SK-N-MC (cell line): ENCODE measurements around the gene SMIM29.
A peak's percentile ranks its signal among the peaks of the same experiment; 100 is the strongest.

Source experiments
- DNase-seq: peaks from one replicate; pipeline ENCODE4 v3.0.0-alpha.2; 2011; ENCODE audit warnings: low read depth, low spot score
- H3K27ac ChIP-seq: fragments of 200-600 bp; sonication (generic); 2 replicates; pipeline ENCODE4 v1.5.1; 2016; ENCODE audit warnings: mixed run types
- H3K36me3 ChIP-seq: fragments of 200-600 bp; sonication (generic); 2 replicates; pipeline ENCODE4 v1.6.1; 2017; ENCODE audit warnings: antibody characterized with exemption, low read length, mixed read lengths; ENCODE audit not compliant: insufficient read depth
- H3K4me3 ChIP-seq: fragments of 200-600 bp; sonication (generic); 2 replicates; pipeline ENCODE4 v1.5.1; 2016
- H3K9ac ChIP-seq: fragments of 200-600 bp; sonication (generic); 2 replicates; pipeline ENCODE4 v1.8.0; 2017; ENCODE audit warnings: mixed run types, mixed read lengths; ENCODE audit not compliant: insufficient read length
- H3K9me3 ChIP-seq: fragments of 200-600 bp; sonication (generic); 2 replicates; pipeline ENCODE4 v1.6.1; 2017; ENCODE audit warnings: low read depth, mild to moderate bottlenecking, antibody characterized with exemption, low read length, moderate library complexity, mixed read lengths
- EZH2 ChIP-seq: fragments of 200-600 bp; sonication (generic); IDR thresholded peaks from one replicate; pipeline ENCODE4 v1.6.1; 2017; ENCODE audit warnings: antibody characterized with exemption
- FOXP2 ChIP-seq: optimal IDR thresholded peaks from 2 replicates; pipeline ENCODE3; 2011; ENCODE audit warnings: mild to moderate bottlenecking, moderate library complexity; ENCODE audit not compliant: insufficient read depth; ENCODE audit errors: extremely low read length, control extremely low read depth
- POLR2AphosphoS5 ChIP-seq: IDR thresholded peaks from 2 replicates; pipeline ENCODE4 v1.6.1; 2012; ENCODE audit warnings: mild to moderate bottlenecking, low read depth, low read length, borderline replicate concordance

Gene SMIM29

DNA sequence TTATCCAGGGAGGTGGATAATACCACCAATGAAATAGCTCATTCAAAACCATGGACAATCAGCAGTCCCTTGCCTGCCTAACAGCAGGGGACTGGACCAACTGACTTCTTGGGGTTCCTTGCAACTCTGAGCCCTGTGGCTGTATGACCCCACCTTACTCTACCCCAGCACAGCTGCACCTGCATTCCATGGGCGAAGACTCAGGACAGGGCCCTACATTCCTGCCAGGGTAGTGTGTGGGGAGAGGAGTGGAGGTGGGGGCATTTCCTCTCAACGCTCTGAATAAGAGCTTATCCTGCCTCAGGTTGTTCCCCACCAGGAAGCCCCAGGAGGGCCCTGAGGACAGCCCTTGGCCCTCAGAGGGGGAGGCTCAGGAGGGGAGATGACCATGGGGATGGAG is 42.9 kb downstream of the SMIM29 start:
- no peak overlapping the region for H3K4me3 ChIP-seq
- no peak for TF ChIP-seq FOXP2
- TF ChIP-seq EZH2: no peak
- TF ChIP-seq POLR2AphosphoS5: no peak
- H3K9ac ChIP-seq: no peak overlapping the region

GRCh38 chr6:34205466-34205865 is 43.3 kb downstream of the SMIM29 start:
- Histone ChIP-seq H3K27ac (no peak overlapping the region), H3K4me3 (no peak overlapping the region), H3K9me3 (no peaks in the 10 kb centered on the region), H3K9ac (no peak overlapping the region), H3K36me3 (no peaks in the 10 kb centered on the region)
- TF ChIP-seq FOXP2 (no peak), POLR2AphosphoS5 (no peak), EZH2 (no peak)
- no peak for DNase-seq

More for the DNA sequence above, 42.9 kb downstream of the SMIM29 start:
- DNase-seq: no peak
- Histone ChIP-seq H3K27ac (no peak overlapping the region), H3K36me3 (no peaks in the 10 kb centered on the region), H3K9me3 (no peaks in the 10 kb centered on the region)

DNA sequence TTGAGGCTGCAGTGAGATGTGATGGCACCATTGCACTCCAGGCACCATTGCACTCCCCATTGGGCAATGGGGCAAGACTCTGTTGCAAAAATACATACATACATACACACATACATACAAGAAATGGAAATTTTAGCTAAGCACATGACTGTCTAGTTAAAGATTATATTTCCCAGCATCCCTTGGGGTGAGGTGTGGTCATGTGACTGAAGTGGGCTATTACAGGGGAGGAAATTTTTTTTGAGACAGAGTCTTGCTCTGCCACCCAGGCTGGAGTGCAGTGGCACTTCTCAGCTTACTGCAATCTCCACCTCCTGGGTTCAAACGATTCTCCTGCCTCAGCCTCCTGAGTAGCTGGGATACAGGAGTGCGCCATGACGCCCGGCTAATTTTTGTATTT is 44.1 kb downstream of the SMIM29 start:
- H3K9ac ChIP-seq: no peak overlapping the region
- H3K4me3 ChIP-seq: no peak overlapping the region
- TF ChIP-seq POLR2AphosphoS5 (no peak), EZH2 (no peak)
- DNase-seq: no peak
- no peak overlapping the region for H3K27ac ChIP-seq
- no peaks in the 10 kb centered on the region for H3K9me3 ChIP-seq
- H3K36me3 ChIP-seq: no peaks in the 10 kb centered on the region

DNA sequence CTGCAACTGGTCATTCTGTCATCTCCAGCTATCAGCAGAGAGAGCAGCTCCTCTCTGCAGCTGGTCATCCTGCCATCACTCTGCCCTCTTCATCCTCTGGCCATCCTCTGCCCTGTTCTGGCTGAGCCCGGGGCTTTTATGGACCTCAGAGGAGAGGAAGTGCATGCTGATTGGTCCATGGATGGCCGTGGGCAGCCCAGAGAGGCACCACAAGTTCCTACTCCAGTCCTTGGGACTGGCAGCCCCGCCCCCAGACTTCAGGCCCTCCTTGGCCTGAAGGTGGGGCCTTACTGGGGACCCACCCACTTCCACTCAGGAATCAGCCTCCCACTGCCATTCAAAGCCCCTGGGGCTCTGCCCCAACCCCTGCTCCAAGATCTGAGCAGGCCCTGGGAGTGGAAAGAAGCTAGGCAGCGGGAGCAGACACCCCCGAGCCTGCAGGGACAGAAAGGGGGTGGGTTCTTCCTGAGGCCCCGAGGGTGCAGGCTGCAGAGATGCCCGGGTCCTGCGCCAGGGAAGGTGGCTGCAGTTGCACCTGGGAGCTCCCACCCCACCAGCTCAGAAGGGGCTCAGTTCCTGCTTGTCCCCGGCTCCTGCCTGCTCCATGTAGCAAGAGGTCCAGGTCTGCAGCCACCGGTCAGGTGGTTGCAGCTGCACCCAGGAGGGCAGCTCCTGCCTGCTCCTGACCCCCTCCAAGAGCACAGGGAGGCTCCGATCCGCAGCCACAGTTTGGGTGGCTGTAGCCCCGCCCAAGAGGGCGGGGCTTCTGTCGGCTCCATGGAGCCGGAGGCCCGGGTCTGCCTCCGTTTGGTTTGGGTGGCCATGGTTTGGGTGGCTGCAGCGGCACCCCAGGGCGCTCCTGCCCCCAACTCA is 46.2 kb downstream of the SMIM29 start:
- Histone ChIP-seq H3K9ac (no peak overlapping the region), H3K9me3 (no peaks in the 10 kb centered on the region), H3K36me3 (no peaks in the 10 kb centered on the region), H3K27ac (no peak overlapping the region), H3K4me3 (no peak overlapping the region)
- TF ChIP-seq FOXP2 (no peak), EZH2 (no peak), POLR2AphosphoS5 (no peak)
- DNase-seq: no peak

DNA sequence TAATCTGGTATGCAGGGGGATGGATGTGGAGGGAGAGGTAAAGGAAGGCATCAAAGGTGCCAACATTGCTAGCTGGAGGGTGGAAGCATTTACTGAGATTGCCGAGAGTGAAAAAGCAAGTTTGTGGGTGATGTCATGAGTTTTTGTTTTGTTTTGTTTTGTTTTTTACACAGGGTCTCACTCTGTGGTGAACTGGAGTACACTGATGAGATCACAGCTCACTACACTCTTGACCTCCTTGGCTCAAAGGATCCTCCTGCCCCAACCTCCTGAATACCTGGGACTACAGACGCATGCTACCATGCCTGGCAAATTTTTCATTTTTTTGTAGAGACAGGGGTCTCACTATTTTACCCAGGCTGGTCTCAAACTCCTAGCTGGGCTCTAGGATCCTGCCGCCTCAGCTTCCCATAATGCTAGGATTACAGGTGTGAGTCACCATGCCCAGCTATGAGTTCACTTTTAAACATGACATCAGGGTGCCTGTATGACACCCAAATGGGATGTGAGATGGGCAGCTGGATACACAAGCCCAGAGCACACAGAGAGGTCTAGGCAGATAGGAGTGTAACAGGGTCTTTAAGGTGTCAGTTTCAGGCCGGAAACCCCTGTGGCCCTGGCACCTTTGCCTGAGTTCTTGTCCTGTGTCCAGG is 47.2 kb downstream of the SMIM29 start:
- Histone ChIP-seq H3K4me3 (no peak overlapping the region), H3K36me3 (no peaks in the 10 kb centered on the region), H3K27ac (no peak overlapping the region), H3K9ac (no peak overlapping the region), H3K9me3 (no peaks in the 10 kb centered on the region)
- no peak for DNase-seq
- TF ChIP-seq POLR2AphosphoS5: no peak
- no peak for TF ChIP-seq FOXP2
- TF ChIP-seq EZH2: no peak

DNA sequence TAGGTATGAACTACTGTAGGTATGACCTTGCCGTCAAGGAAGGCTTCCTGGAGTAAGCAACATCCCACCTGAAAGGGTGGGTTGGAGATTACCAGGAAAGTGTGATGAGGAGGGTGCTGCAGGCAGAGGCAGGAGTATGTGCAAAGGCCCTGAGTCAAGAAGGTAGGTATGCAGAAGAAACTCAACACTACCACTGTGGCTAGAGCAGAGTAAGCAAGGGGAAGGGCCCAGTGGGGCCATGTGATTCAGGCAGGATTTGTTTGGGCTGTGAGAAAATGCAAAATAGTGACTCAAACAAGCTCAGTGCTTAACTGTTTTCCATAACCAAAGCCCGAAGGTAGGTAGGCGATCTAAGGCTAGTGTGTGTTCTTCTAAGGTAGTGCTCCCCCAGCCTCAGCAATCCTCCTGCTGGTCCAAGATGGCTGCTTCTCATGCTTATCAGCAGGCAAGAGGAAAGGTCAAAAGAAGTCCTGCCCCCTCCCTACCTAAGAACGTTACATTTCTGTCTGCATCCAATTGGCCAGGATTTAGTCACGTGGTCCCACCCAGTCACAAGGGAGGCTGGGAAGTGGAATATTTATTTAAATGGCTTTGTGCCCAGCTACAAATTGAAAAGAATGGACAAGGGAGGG is 48.4 kb downstream of the SMIM29 start:
- no peak overlapping the region for H3K9ac ChIP-seq
- DNase-seq: no peak
- no peak overlapping the region for H3K27ac ChIP-seq

DNA sequence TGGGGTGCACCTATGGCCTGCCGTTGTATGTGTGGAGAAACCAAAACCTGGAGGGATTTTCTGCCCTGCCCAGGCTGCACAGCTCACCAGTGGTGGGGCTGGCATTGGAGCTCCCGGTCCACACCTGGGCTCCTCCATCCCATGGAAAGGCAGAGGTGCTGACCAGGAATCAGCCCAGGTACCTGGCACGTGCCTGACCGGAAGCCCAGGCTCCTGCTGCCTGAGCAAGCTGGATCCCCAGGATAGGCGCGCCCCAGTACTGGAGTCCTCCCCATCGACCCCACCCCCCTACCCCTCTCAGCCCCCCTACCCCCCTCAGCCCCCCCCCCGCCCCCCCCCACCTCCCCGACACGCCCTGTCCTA is 52.0 kb downstream of the SMIM29 start:
- TF ChIP-seq EZH2: no peak
- no peak for TF ChIP-seq FOXP2
- no peak for TF ChIP-seq POLR2AphosphoS5
- Histone ChIP-seq H3K36me3 (no peaks in the 10 kb centered on the region), H3K4me3 (peak overlapping the region; percentile 70; the same call in 1 of the 2 replicates), H3K9ac (no peak overlapping the region), H3K27ac (no peak overlapping the region), H3K9me3 (no peaks in the 10 kb centered on the region)
- no peak for DNase-seq

More for the DNA sequence above, 48.4 kb downstream of the SMIM29 start:
- Histone ChIP-seq H3K36me3 (no peaks in the 10 kb centered on the region), H3K9me3 (no peaks in the 10 kb centered on the region), H3K4me3 (no peak overlapping the region)
- TF ChIP-seq EZH2 (no peak), FOXP2 (no peak), POLR2AphosphoS5 (no peak)
